Transverse colon (tissue), 4 donors: Measurements from ENCODE around the gene TUBE1. TPM values are rescaled to one million over a fixed set of nuclear protein-coding genes. Genes with fewer than 3 reads are reported as not detected.

Experiments used
- DNase-seq: peaks from one replicate; pipeline ENCODE4 v3.0.0-alpha.2; 2019
- H3K27ac ChIP-seq, 4 donors: fragments of 200-600 bp; sonication (generic); 2 replicates each; pipeline ENCODE4 v1.5.1; 2016 to 2018; ENCODE audit warnings: inconsistent platforms in 4 of 4
- H3K27me3 ChIP-seq: fragments of 200-600 bp; sonication (generic); 2 replicates; pipeline ENCODE4 v1.5.1; 2017; ENCODE audit warnings: inconsistent platforms
- H3K36me3 ChIP-seq, 4 donors: fragments of 200-600 bp; sonication (generic); 2 replicates each; pipeline ENCODE4 v1.5.1; 2017 to 2019; ENCODE audit warnings: inconsistent platforms in 4 of 4
- H3K4me1 ChIP-seq, 4 donors: fragments of 200-600 bp; sonication (generic); 2 replicates each; pipeline ENCODE4 v1.5.1; 2017 to 2020; ENCODE audit warnings: inconsistent platforms in 4 of 4
- H3K4me3 ChIP-seq, 4 donors: fragments of 200-600 bp; sonication (generic); 1 replicate in 1 of 4; 2 replicates in 3 of 4; pipeline versions ENCODE4 v1.5.1 to v1.6.1; 2017 to 2019; ENCODE audit warnings: inconsistent platforms in 4 of 4
- H3K9me3 ChIP-seq, 2 donors: fragments of 200-600 bp; sonication (generic); 2 replicates each; pipeline ENCODE4 v1.5.1; 2017 to 2019; ENCODE audit warnings: inconsistent platforms in 2 of 2
- EP300 ChIP-seq: sonication (generic); formaldehyde crosslinking; IDR thresholded peaks from one replicate; pipeline ENCODE4 v1.6.1; 2017; ENCODE audit warnings: antibody characterized with exemption, low read depth
- POLR2A ChIP-seq: fragments of 450-650 bp; IDR thresholded peaks from one replicate; pipeline ENCODE4 v1.6.1; 2016; ENCODE audit warnings: antibody characterized with exemption, mild to moderate bottlenecking, moderate library complexity
- POLR2AphosphoS5 ChIP-seq, 3 donors: sonication (generic); formaldehyde crosslinking; IDR thresholded peaks; one replicate each; pipeline ENCODE4 v1.6.1; 2016; ENCODE audit warnings: antibody characterized with exemption in 3 of 3
- WGBS, 2 donors: methylation state at CpG; one replicate each; pipeline ENCODE4 v1.1.5; 2018; ENCODE audit warnings: low coverage in 1 of 2; 5-methylcytosine and 5-hydroxymethylcytosine counted together
- in situ Hi-C, 4 donors: fragments of 200-750 bp; cut with MboI; loops; one replicate each; pipeline versions ENCODE4 v1.15.0 to v1.15.1; 2017; ENCODE audit warnings: low sequenced_read_pairs in 3 of 4, low pct_ligation_motif_present in 1 of 4, low pct_unique_long_range_greater_than_20kb in 1 of 4
- intact Hi-C: fragments of 100-400 bp; cut with DNase I; formaldehyde crosslinking; loops from one replicate; pipeline ENCODE4 v1.15.1; 2023; ENCODE audit warnings: low total_unique reads
- total RNA-seq, 4 donors: library from RNA; depleted of rRNA; stranded (reverse); fragments of >200 nt; gene quantifications; one replicate each; pipeline ENCODE4 v1.1.0, GENCODE V29; 2016
- TF ChIP-seq, protein P1 (sequence below), 5 experiments: fragments of 200-600 bp in 3 of 5; fragments of 450-650 bp in 2 of 5; sonication (generic) in 3 of 5; IDR thresholded peaks; 1 replicate in 2 of 5; 2 replicates in 3 of 5; pipeline ENCODE4 v1.5.1; 2016 to 2017; ENCODE audit warnings: antibody characterized with exemption in 5 of 5, inconsistent platforms in 3 of 5, mild to moderate bottlenecking in 2 of 5, moderate library complexity in 1 of 5

Gene TUBE1
- total RNA-seq, 4 donors from 2014 or later, result 15.9 to 48.4 (median 26.5) TPM

DNA sequence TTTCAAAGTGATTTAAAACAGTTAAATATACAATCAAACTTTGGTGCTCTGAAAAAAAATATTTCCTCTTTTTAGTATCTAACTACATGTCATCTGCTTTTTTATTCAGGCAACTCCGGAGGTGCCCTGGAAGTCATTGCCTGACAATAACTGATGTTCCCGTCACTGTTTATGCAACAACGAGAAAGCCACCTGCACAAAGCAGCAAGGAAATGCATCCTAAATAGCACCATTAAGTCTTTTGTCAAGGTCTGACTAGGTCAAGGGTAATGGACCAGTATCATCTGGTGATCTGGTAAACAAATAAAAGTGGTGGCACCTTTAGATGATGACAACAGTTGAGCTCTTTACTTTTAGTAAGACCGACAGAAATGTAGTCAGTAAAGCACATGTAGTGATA, 13.3 kb upstream of the TUBE1 start:
- Histone ChIP-seq H3K4me3 (no peak overlapping the region), H3K27me3 (no peaks in the 10 kb centered on the region), H3K9me3 (no peaks in the 10 kb centered on the region), H3K36me3 (no peaks in the 10 kb centered on the region), H3K4me1 (no peaks in the 10 kb centered on the region), H3K27ac (no peak overlapping the region)
- no peak for DNase-seq
- intact Hi-C loops (no loop called here), in situ Hi-C loops (no loop called here)
- 81 to 82% methylated on average over 4 of the region's 4 CpGs for WGBS, 2 donors
- TF ChIP-seq, protein P1, sequence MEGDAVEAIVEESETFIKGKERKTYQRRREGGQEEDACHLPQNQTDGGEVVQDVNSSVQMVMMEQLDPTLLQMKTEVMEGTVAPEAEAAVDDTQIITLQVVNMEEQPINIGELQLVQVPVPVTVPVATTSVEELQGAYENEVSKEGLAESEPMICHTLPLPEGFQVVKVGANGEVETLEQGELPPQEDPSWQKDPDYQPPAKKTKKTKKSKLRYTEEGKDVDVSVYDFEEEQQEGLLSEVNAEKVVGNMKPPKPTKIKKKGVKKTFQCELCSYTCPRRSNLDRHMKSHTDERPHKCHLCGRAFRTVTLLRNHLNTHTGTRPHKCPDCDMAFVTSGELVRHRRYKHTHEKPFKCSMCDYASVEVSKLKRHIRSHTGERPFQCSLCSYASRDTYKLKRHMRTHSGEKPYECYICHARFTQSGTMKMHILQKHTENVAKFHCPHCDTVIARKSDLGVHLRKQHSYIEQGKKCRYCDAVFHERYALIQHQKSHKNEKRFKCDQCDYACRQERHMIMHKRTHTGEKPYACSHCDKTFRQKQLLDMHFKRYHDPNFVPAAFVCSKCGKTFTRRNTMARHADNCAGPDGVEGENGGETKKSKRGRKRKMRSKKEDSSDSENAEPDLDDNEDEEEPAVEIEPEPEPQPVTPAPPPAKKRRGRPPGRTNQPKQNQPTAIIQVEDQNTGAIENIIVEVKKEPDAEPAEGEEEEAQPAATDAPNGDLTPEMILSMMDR (IDR thresholded peaks at IDR 0.05), result no peak
- no peak for TF ChIP-seq EP300
- no peak for TF ChIP-seq POLR2A
- no peak for TF ChIP-seq POLR2AphosphoS5 (IDR thresholded peaks at IDR 0.05)

DNA sequence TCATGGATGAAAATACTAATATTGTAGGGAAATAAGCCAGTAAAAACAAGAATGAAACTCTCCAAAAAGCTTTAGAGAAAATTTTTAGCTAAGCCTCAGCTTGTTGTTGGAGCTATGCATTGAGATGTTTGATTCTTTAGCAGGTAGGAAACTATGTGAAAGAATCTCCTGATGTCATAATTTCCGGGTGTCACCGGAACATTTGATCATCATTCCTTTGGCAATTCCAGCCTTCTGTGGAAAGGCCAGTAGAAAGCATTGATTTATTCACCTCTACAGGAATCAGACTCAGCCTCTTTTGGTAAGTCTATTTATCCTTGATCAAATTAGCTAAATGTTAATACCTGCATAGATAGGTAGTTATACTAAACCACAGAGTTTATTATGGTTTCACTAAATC, 9.6 kb upstream of the TUBE1 start:
- TF ChIP-seq, protein P1 (IDR thresholded peaks at IDR 0.05), result no peak
- TF ChIP-seq POLR2A, result no peak
- no peak for TF ChIP-seq POLR2AphosphoS5 (IDR thresholded peaks at IDR 0.05)
- TF ChIP-seq EP300, result no peak
- Histone ChIP-seq H3K27me3 (no peaks in the 10 kb centered on the region), H3K9me3 (no peaks in the 10 kb centered on the region), H3K27ac (no peak overlapping the region), H3K36me3 (no peaks in the 10 kb centered on the region), H3K4me3 (no peak overlapping the region), H3K4me1 (no peaks in the 10 kb centered on the region)
- DNase-seq, result no peak
- intact Hi-C loops (no loop called here), in situ Hi-C loops (no loop called here)
- WGBS, 2 donors, result 73 to 92% methylated on average over 2 of the region's 2 CpGs

DNA sequence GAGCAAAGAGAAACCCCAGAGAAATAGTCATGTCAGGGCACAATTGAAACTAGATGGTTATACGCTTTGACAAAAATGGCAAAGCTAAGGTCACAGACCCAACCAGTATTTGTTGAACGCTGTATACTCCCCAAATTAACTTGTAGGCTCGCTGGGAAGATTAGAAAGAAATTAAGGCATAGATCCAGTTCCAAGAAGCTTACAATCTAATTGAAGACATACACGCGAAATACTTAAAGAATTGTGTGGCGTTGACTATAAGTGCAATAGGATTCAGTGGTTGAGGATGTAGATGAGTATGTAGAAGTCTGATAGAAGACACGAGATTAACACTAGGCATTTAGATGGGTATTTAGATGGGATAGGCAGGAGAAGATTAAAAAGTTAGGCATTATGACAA, 634 bp upstream of the TUBE1 start:
- H3K27me3 ChIP-seq, result no peaks in the 10 kb centered on the region
- TF ChIP-seq, protein P1 (IDR thresholded peaks at IDR 0.05), result no peak
- no peak for TF ChIP-seq EP300
- TF ChIP-seq POLR2A, result no peak
- no peak for TF ChIP-seq POLR2AphosphoS5 (IDR thresholded peaks at IDR 0.05)
- H3K27ac ChIP-seq, result peak overlapping the region; percentile 86 to 90 (median 88)
- in situ Hi-C loops (no loop called here), intact Hi-C loops (no loop called here)
- no peaks in the 10 kb centered on the region for H3K9me3 ChIP-seq
- H3K4me3 ChIP-seq, result peak overlapping the region; percentile 29 to 91 (median 74)
- WGBS, 2 donors, result 18 to 23% methylated on average over 7 of the region's 7 CpGs
- peaks cover 0 to 12% (median 0%) of the 10 kb centered on the region in 4 donors for H3K36me3 ChIP-seq
- no peak for DNase-seq
- peaks cover 4 to 16% (median 9%) of the 10 kb centered on the region in 4 donors for H3K4me1 ChIP-seq

DNA sequence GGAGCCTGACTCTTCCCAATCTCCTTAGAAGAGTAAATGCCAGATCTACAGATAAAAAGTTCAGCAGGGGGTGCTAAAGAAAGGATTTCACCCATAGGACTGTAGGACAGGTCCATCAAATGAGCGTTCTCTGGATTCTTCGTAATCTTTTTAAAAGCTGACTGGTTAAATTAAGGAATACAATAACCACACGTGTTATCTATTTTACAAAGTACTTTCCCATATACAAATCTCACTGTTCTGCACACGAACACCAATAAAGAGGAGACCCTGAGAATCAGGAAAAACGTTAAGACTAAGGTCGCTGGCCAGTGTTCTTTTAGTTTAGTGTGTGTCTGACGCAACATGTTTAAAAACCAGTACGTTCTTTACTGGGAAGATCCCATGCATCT, 542 bp downstream of the TUBE1 start:
- Histone ChIP-seq H3K27ac (peak overlapping the region; percentile 86 to 90 (median 88)), H3K9me3 (no peaks in the 10 kb centered on the region), H3K4me3 (peak overlapping the region; percentile 56 to 91 (median 74)), H3K4me1 (peaks cover 4 to 16% (median 9%) of the 10 kb centered on the region in 4 donors), H3K36me3 (peaks cover 0 to 12% (median 0%) of the 10 kb centered on the region in 4 donors), H3K27me3 (no peaks in the 10 kb centered on the region)
- TF ChIP-seq POLR2AphosphoS5 (IDR thresholded peaks at IDR 0.05), result no peak
- TF ChIP-seq, protein P1 (IDR thresholded peaks at IDR 0.05), result peak in 1 of 5 experiments; percentile 18
- WGBS, 2 donors, result 0% methylated on average over 7 to 8 of the region's 8 CpGs
- in situ Hi-C loops (no loop called here), intact Hi-C loops (no loop called here)
- no peak for DNase-seq
